ENCODE results near the gene SF1. TPM values are rescaled to one million over a fixed set of nuclear protein-coding genes. Genes with fewer than 3 reads are reported as not detected.

SF1 gene
- total RNA-seq, 2 experiments from 2014 or later: 247 to 535 TPM

GRCh38 chr11:64826578-64827450 lies 48.5 kb upstream of the SF1 start:
- no peak for TF ChIP-seq CTCF (conservative IDR thresholded peaks at IDR 0.05; ENCODE audit: low read length)
- TF ChIP-seq EZH2phosphoT487 (IDR thresholded peaks at IDR 0.05; ENCODE audit: borderline replicate concordance, low read depth, low read length): no peak
- Histone ChIP-seq H3K36me3 (ENCODE audit: insufficient read depth, low read length) (no peaks in the 10 kb centered on the region), H3K4me3 (ENCODE audit: low read depth, low read length, poor library complexity, severe bottlenecking) (no peak overlapping the region), H3K27ac (ENCODE audit: low read depth, low read length, poor library complexity, severe bottlenecking) (no peak overlapping the region), H3K4me1 (ENCODE audit: insufficient read depth, low read length, poor library complexity, severe bottlenecking) (peaks cover 4% of the 10 kb centered on the region), H3K79me2 (ENCODE audit: insufficient read depth, low read depth, low read length) (no peaks in the 10 kb centered on the region), H2AFZ (ENCODE audit: low read length) (no peak overlapping the region), H3K9me3 (ENCODE audit: low read length) (no peaks in the 10 kb centered on the region), H3K9me2 (ENCODE audit: insufficient read depth, low read length) (no peaks in the 10 kb centered on the region), H3K4me2 (ENCODE audit: low read length) (no peak overlapping the region), H4K20me1 (ENCODE audit: insufficient read depth, low read length) (no peaks in the 10 kb centered on the region)
- POLR2A ChIA-PET: no interaction called here
- DNase-seq (ENCODE audit: low spot score): no peak
- CTCF ChIA-PET (ENCODE audit: unreplicated experiment): no interaction called here
- intact Hi-C loops (cut with micrococcal nuclease; ENCODE audit: unreplicated experiment): no loop called here
- no TSS peak for BruUV-seq (replicated peaks)

GRCh38 chr11:64826062-64826461 lies 47.7 kb upstream of the SF1 start:
- H3K9me3 ChIP-seq (ENCODE audit: low read length): no peaks in the 10 kb centered on the region
- no peaks in the 10 kb centered on the region for H3K79me2 ChIP-seq (ENCODE audit: insufficient read depth, low read depth, low read length)
- no peak overlapping the region for H2AFZ ChIP-seq (ENCODE audit: low read length)
- BruUV-seq (replicated peaks): no TSS peak
- TF ChIP-seq CTCF (conservative IDR thresholded peaks at IDR 0.05; ENCODE audit: low read length) (no peak), EZH2phosphoT487 (IDR thresholded peaks at IDR 0.05; ENCODE audit: borderline replicate concordance, low read depth, low read length) (no peak)
- H4K20me1 ChIP-seq (ENCODE audit: insufficient read depth, low read length): no peaks in the 10 kb centered on the region
- H3K4me1 ChIP-seq (ENCODE audit: insufficient read depth, low read length, poor library complexity, severe bottlenecking): peaks cover 4% of the 10 kb centered on the region
- DNase-seq (ENCODE audit: low spot score): no peak
- no peak overlapping the region for H3K4me2 ChIP-seq (ENCODE audit: low read length)
- no peak overlapping the region for H3K4me3 ChIP-seq (ENCODE audit: low read depth, low read length, poor library complexity, severe bottlenecking)
- no peaks in the 10 kb centered on the region for H3K9me2 ChIP-seq (ENCODE audit: insufficient read depth, low read length)
- POLR2A ChIA-PET: no interaction called here
- CTCF ChIA-PET (ENCODE audit: unreplicated experiment): no interaction called here
- H3K36me3 ChIP-seq (ENCODE audit: insufficient read depth, low read length): no peaks in the 10 kb centered on the region
- H3K27ac ChIP-seq (ENCODE audit: low read depth, low read length, poor library complexity, severe bottlenecking): no peak overlapping the region
- intact Hi-C loops (cut with micrococcal nuclease; ENCODE audit: unreplicated experiment): no loop called here

- Histone ChIP-seq H3K36me3 (ENCODE audit: insufficient read depth, low read length) (no peaks in the 10 kb centered on the region), H3K4me2 (ENCODE audit: low read length) (no peak overlapping the region), H2AFZ (ENCODE audit: low read length) (no peak overlapping the region), H3K79me2 (ENCODE audit: insufficient read depth, low read depth, low read length) (no peaks in the 10 kb centered on the region), H3K9me3 (ENCODE audit: low read length) (no peaks in the 10 kb centered on the region), H3K4me1 (ENCODE audit: insufficient read depth, low read length, poor library complexity, severe bottlenecking) (no peaks in the 10 kb centered on the region), H3K9me2 (ENCODE audit: insufficient read depth, low read length) (no peaks in the 10 kb centered on the region), H3K27ac (ENCODE audit: low read depth, low read length, poor library complexity, severe bottlenecking) (no peak overlapping the region), H3K4me3 (ENCODE audit: low read depth, low read length, poor library complexity, severe bottlenecking) (no peak overlapping the region), H4K20me1 (ENCODE audit: insufficient read depth, low read length) (no peaks in the 10 kb centered on the region)
- CTCF ChIA-PET (ENCODE audit: unreplicated experiment): interaction anchor here (0.6 kb wide), 1 partner anchor 41 kb away, joined by 3 read pairs; no protein-coding TSS in a partner anchor
- no peak for TF ChIP-seq EZH2phosphoT487 (IDR thresholded peaks at IDR 0.05; ENCODE audit: borderline replicate concordance, low read depth, low read length)
- no peak for TF ChIP-seq CTCF (conservative IDR thresholded peaks at IDR 0.05; ENCODE audit: low read length)
- DNase-seq (ENCODE audit: low spot score): no peak
- POLR2A ChIA-PET: no interaction called here
- intact Hi-C loops (cut with micrococcal nuclease; ENCODE audit: unreplicated experiment): no loop called here
- no TSS peak for BruUV-seq (replicated peaks)
Observed at GRCh38 chr11:64823568-64824119, 45.3 kb upstream of the SF1 start.
